ENCODE results near the gene IRX1. TPM values are rescaled to one million over a fixed set of nuclear protein-coding genes. Genes with fewer than 3 reads are reported as not detected.

Gene IRX1
- polyA plus RNA-seq, 1 of the 3 experiments (the other 2 are of a cell fraction): not detected

DNA sequence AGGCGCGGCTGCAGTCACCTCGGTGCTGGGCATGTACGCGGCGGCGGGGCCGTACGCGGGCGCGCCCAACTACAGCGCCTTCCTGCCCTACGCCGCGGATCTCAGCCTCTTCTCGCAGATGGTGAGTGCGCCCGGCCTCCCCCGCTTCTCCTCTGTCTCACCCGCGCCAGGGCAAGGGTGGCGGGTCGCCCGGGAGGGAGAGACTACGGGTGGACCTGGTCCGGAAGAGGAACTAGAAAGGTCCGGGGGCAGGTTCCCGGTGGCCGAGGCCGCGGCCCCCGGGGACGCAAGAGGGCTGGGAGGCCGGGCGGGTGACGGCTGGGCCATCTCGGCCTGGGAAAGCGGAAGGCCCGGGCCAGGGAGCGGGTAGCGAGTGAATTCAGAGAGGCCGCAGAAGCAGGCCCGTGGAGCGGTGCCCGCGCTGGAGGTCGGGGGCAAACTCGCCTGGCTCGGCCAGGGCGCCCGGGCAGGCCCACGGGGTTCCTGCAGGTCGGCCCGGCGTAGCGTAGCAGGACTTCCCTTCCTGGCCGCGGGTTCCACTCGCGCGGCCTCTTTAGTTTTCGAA, 711 bp downstream of the IRX1 start (continued):
- TF ChIP-seq ELF1 (IDR thresholded peaks at IDR 0.05): no peak

DNA sequence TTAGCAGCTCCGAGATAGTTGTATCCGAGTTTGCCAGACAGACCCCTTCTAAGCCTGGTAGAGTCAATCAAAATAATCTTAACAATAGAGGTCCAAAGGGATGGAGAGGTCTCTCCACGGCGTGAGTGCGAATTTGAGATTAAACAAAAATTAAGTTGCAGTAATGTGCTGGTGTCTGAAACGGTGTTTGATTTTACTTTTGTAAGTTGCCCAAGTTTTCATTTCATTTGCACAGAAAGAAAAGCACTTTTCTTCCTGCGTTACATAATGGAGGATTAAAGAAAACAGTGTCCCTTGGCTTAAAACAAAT, 1.2 kb downstream of the IRX1 start:
- no peak for DNase-seq
- TF ChIP-seq, protein P1, sequence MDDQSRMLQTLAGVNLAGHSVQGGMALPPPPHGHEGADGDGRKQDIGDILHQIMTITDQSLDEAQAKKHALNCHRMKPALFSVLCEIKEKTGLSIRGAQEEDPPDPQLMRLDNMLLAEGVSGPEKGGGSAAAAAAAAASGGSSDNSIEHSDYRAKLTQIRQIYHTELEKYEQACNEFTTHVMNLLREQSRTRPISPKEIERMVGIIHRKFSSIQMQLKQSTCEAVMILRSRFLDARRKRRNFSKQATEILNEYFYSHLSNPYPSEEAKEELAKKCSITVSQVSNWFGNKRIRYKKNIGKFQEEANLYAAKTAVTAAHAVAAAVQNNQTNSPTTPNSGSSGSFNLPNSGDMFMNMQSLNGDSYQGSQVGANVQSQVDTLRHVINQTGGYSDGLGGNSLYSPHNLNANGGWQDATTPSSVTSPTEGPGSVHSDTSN (IDR thresholded peaks at IDR 0.05): no peak
- TF ChIP-seq CTCF (IDR thresholded peaks at IDR 0.05): no peak
- no peak for TF ChIP-seq USF2 (IDR thresholded peaks at IDR 0.05; ENCODE audit: borderline replicate concordance, low read depth, low read length)
- no peak for TF ChIP-seq POLR2AphosphoS5 (IDR thresholded peaks at IDR 0.05; ENCODE audit: low read depth, low read length)
- TF ChIP-seq JUND (IDR thresholded peaks at IDR 0.05): no peak
- no peak for TF ChIP-seq NFIC (IDR thresholded peaks at IDR 0.05; ENCODE audit: borderline replicate concordance)
- TF ChIP-seq ELF1 (IDR thresholded peaks at IDR 0.05): no peak
- no peak for TF ChIP-seq FOXM1 (IDR thresholded peaks at IDR 0.05; ENCODE audit: low read depth)
- no peak for TF ChIP-seq FOXJ3 (CRISPR knock-in tag; IDR thresholded peaks at IDR 0.05)
- TF ChIP-seq RXRA (IDR thresholded peaks at IDR 0.05; ENCODE audit: borderline replicate concordance, low read depth): no peak
- no peak for TF ChIP-seq CHD2 (IDR thresholded peaks at IDR 0.05; ENCODE audit: low read length, partially characterized antibody)
- no peak for TF ChIP-seq TEAD4 (IDR thresholded peaks at IDR 0.05; ENCODE audit: borderline replicate concordance, insufficient read depth)
- no peak for TF ChIP-seq GABPA (IDR thresholded peaks at IDR 0.05; ENCODE audit: low read depth)
- no peak for TF ChIP-seq MXI1 (IDR thresholded peaks at IDR 0.05; ENCODE audit: low read depth, low read length)
- no peak for TF ChIP-seq FOSL2 (IDR thresholded peaks at IDR 0.05; ENCODE audit: borderline replicate concordance, low read depth)
- TF ChIP-seq RCOR1 (IDR thresholded peaks at IDR 0.05; ENCODE audit: low read length): no peak
- no peak for TF ChIP-seq TCF12 (IDR thresholded peaks at IDR 0.05)
- TF ChIP-seq GATA2 (CRISPR knock-in tag; IDR thresholded peaks at IDR 0.05): no peak
- TF ChIP-seq, protein P2, sequence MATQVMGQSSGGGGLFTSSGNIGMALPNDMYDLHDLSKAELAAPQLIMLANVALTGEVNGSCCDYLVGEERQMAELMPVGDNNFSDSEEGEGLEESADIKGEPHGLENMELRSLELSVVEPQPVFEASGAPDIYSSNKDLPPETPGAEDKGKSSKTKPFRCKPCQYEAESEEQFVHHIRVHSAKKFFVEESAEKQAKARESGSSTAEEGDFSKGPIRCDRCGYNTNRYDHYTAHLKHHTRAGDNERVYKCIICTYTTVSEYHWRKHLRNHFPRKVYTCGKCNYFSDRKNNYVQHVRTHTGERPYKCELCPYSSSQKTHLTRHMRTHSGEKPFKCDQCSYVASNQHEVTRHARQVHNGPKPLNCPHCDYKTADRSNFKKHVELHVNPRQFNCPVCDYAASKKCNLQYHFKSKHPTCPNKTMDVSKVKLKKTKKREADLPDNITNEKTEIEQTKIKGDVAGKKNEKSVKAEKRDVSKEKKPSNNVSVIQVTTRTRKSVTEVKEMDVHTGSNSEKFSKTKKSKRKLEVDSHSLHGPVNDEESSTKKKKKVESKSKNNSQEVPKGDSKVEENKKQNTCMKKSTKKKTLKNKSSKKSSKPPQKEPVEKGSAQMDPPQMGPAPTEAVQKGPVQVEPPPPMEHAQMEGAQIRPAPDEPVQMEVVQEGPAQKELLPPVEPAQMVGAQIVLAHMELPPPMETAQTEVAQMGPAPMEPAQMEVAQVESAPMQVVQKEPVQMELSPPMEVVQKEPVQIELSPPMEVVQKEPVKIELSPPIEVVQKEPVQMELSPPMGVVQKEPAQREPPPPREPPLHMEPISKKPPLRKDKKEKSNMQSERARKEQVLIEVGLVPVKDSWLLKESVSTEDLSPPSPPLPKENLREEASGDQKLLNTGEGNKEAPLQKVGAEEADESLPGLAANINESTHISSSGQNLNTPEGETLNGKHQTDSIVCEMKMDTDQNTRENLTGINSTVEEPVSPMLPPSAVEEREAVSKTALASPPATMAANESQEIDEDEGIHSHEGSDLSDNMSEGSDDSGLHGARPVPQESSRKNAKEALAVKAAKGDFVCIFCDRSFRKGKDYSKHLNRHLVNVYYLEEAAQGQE (IDR thresholded peaks at IDR 0.05; ENCODE audit: low read depth, low read length): no peak
- TF ChIP-seq, protein P3, sequence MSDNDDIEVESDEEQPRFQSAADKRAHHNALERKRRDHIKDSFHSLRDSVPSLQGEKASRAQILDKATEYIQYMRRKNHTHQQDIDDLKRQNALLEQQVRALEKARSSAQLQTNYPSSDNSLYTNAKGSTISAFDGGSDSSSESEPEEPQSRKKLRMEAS (IDR thresholded peaks at IDR 0.05; ENCODE audit: low read depth): no peak
- no peaks in the 10 kb centered on the region for H3F3A ChIP-seq (replicated peaks; ENCODE audit: insufficient read depth)
- no peak overlapping the region for H3K27ac ChIP-seq (ENCODE audit: low read depth in 2 of 2, low read length in 1 of 2)
- 20% methylated on average over 7 of the region's 7 CpGs for WGBS (ENCODE audit: low lambda C conversion rate)
- no peak overlapping the region for H2AFZ ChIP-seq (ENCODE audit: low read depth)
- H3K4me2 ChIP-seq: no peak overlapping the region
- no peaks in the 10 kb centered on the region for H3K36me3 ChIP-seq (replicated peaks in 1 of 2; ENCODE audit: control insufficient read depth in 1 of 2, insufficient read depth in 2 of 2, low read length in 1 of 2)
- H3K4me3 ChIP-seq (ENCODE audit: low read depth in 2 of 2, low read length in 1 of 2): no peak overlapping the region
- no peaks in the 10 kb centered on the region for H3K9me2 ChIP-seq
- CTCF ChIA-PET: no interaction called here
- H3K4me1 ChIP-seq (ENCODE audit: control insufficient read depth in 1 of 2, insufficient read depth in 2 of 2, low read depth in 1 of 2, low read length in 1 of 2): no peaks in the 10 kb centered on the region
- H3K27me3 ChIP-seq (ENCODE audit: insufficient read depth): peaks cover 84% of the 10 kb centered on the region
- no peaks in the 10 kb centered on the region for H3K9me3 ChIP-seq
- H3K79me2 ChIP-seq (ENCODE audit: insufficient read depth): no peaks in the 10 kb centered on the region
- POLR2A ChIA-PET: no interaction called here
- no peaks in the 10 kb centered on the region for H4K20me1 ChIP-seq (ENCODE audit: insufficient read depth)
- H3K9ac ChIP-seq: no peak overlapping the region
